Inflammatory macrophage treated with lipopolysaccharide for 1 hour (primary cell): ENCODE results near the gene TPT1.
"Not testable (repeated sequence)": the region's sequence is repeated elsewhere in the genome, so short reads cannot be mapped to it uniquely, and the experiment has no call there.

Experiments
- DNase-seq, 2 donors: peaks; one replicate each; pipeline ENCODE4 v3.0.0-alpha.2; 2020 to 2022

TPT1 gene

GRCh38 chr13:45299194-45299593 lies 41.8 kb downstream of the TPT1 start:
- DNase-seq, result no peak

- DNase-seq, result not testable (repeated sequence)
Measured at GRCh38 chr13:45298550-45298949, 42.4 kb downstream of the TPT1 start.

GRCh38 chr13:45298206-45298505 lies 42.8 kb downstream of the TPT1 start:
- DNase-seq, result no peak

- no peak for DNase-seq
Measured at GRCh38 chr13:45297456-45298205, 43.4 kb downstream of the TPT1 start.

GRCh38 chr13:45296259-45296658 lies 44.7 kb downstream of the TPT1 start:
- no peak for DNase-seq

GRCh38 chr13:45295536-45295935 lies 45.4 kb downstream of the TPT1 start:
- no peak for DNase-seq

GRCh38 chr13:45292176-45292575 lies 48.8 kb downstream of the TPT1 start:
- no peak for DNase-seq

- DNase-seq, result no peak
Measured at GRCh38 chr13:45289936-45290563, 50.9 kb downstream of the TPT1 start.
